SK-N-SH (cell line): Measurements from ENCODE around the gene FNDC4. TPM values are rescaled to one million over a fixed set of nuclear protein-coding genes. Genes with fewer than 3 reads are reported as not detected.

ENCODE experiments used
- CTCF ChIA-PET: fragments of 300-600, 350-600 bp; formaldehyde crosslinking; extraction: SDS; loops from one replicate; lab custom pipeline; 2021; lab: Yijun Ruan, JAX
- POLR2A ChIA-PET: fragments of 350-600 bp; sonication (Branson Sonifier 250); formaldehyde crosslinking; extraction: SDS; loops from one replicate; lab custom pipeline; 2020; ENCODE audit warnings: antibody characterized with exemption, inconsistent platforms; lab: Yijun Ruan, JAX
- DNase-seq: peaks from one replicate; pipeline ENCODE4 v3.0.0; 2012
- H2AFZ ChIP-seq: fragments of 200-600 bp; sonication (generic); 2 replicates; pipeline ENCODE4 v1.8.1; 2016; ENCODE audit warnings: antibody characterized with exemption, mild to moderate bottlenecking, low read depth
- H3F3A ChIP-seq: fragments of 200-600 bp; sonication (generic); replicated peaks from 2 replicates; pipeline ENCODE3; 2016; ENCODE audit warnings: antibody characterized with exemption, mild to moderate bottlenecking; ENCODE audit not compliant: insufficient read depth
- H3K27ac ChIP-seq, 2 experiments: fragments of 200-500 bp in 1 of 2; fragments of 200-600 bp in 1 of 2; sonication (Bioruptor generic) in 1 of 2; sonication (generic), shearing (Covaris generic) in 1 of 2; 2 replicates each; pipeline versions ENCODE4 v1.5.1 to v1.6.1; 2014 to 2016; ENCODE audit warnings: low read depth in 2 of 2, inconsistent platforms in 1 of 2, low read length in 1 of 2, mild to moderate bottlenecking in 1 of 2, mixed read lengths in 1 of 2
- H3K27me3 ChIP-seq: fragments of 200-600 bp; sonication (generic), shearing (Covaris generic); 2 replicates; pipeline ENCODE4 v1.6.1; 2016; ENCODE audit warnings: mixed run types; ENCODE audit not compliant: insufficient read depth
- H3K36me3 ChIP-seq, 2 experiments: fragments of 200-500 bp in 1 of 2; fragments of 200-600 bp in 1 of 2; sonication (Bioruptor generic) in 1 of 2; sonication (generic) in 1 of 2; replicated peaks in 1 of 2; 2 replicates each; pipeline versions ENCODE3 to v1.5.1; 2014 to 2016; ENCODE audit warnings: low read length in 1 of 2, mild to moderate bottlenecking in 1 of 2; ENCODE audit not compliant: insufficient read depth in 2 of 2, control insufficient read depth in 1 of 2
- H3K4me1 ChIP-seq, 2 experiments: fragments of 200-500 bp in 1 of 2; fragments of 200-600 bp in 1 of 2; sonication (Bioruptor generic) in 1 of 2; sonication (generic), shearing (Covaris generic) in 1 of 2; 2 replicates each; pipeline versions ENCODE4 v1.5.1 to v1.6.1; 2014 to 2016; ENCODE audit warnings: low read depth in 1 of 2, low read length in 1 of 2, mixed run types in 1 of 2; ENCODE audit not compliant: insufficient read depth in 2 of 2, control insufficient read depth in 1 of 2
- H3K4me2 ChIP-seq: fragments of 200-600 bp; sonication (generic), shearing (Covaris generic); 2 replicates; pipeline ENCODE4 v1.6.1; 2017; ENCODE audit warnings: mixed run types
- H3K4me3 ChIP-seq, 2 experiments: fragments of 200-500 bp in 1 of 2; fragments of 200-600 bp in 1 of 2; sonication (Bioruptor generic) in 1 of 2; sonication (generic), shearing (Covaris generic) in 1 of 2; 2 replicates each; pipeline versions ENCODE4 v1.5.1 to v1.8.1; 2014 to 2016; ENCODE audit warnings: low read depth in 2 of 2, inconsistent platforms in 1 of 2, low read length in 1 of 2, mild to moderate bottlenecking in 1 of 2, mixed read lengths in 1 of 2, moderate library complexity in 1 of 2
- H3K79me2 ChIP-seq: fragments of 200-600 bp; sonication (generic); 2 replicates; pipeline ENCODE4 v1.8.1; 2017; ENCODE audit warnings: mild to moderate bottlenecking; ENCODE audit not compliant: insufficient read depth
- H3K9ac ChIP-seq: fragments of 200-600 bp; sonication (generic); 2 replicates; pipeline ENCODE4 v1.6.1; 2017; ENCODE audit warnings: mixed run types
- H3K9me2 ChIP-seq: fragments of 200-600 bp; sonication (generic); 2 replicates; pipeline ENCODE4 v1.6.1; 2017; ENCODE audit warnings: mixed run types
- H3K9me3 ChIP-seq: fragments of 200-600 bp; sonication (generic); 2 replicates; pipeline ENCODE4 v1.6.1; 2017; ENCODE audit warnings: mixed run types, mild to moderate bottlenecking, moderate library complexity
- H4K20me1 ChIP-seq: fragments of 200-600 bp; sonication (generic); 2 replicates; pipeline ENCODE4 v1.6.1; 2017; ENCODE audit warnings: mild to moderate bottlenecking, mixed run types; ENCODE audit not compliant: insufficient read depth
- CTCF ChIP-seq: fragments of 200-600 bp; sonication (generic); IDR thresholded peaks from 2 replicates; pipeline ENCODE4 v1.6.1; 2017; ENCODE audit warnings: antibody characterized with exemption, mild to moderate bottlenecking, moderate library complexity
- EZH2phosphoT487 ChIP-seq: fragments of 200-600 bp; sonication (generic); IDR thresholded peaks from 2 replicates; pipeline ENCODE4 v1.6.1; 2017; ENCODE audit warnings: low read depth, mixed run types, mild to moderate bottlenecking, antibody characterized with exemption, moderate library complexity, borderline replicate concordance
- FOSL2 ChIP-seq: IDR thresholded peaks from 2 replicates; pipeline ENCODE4 v1.4.0; 2012; ENCODE audit warnings: low read depth, mild to moderate bottlenecking, moderate library complexity, borderline replicate concordance
- FOXJ3 ChIP-seq: sonication (generic); formaldehyde crosslinking; IDR thresholded peaks from 2 replicates; pipeline ENCODE4 v1.5.1; 2020; ENCODE audit warnings: mild to moderate bottlenecking, missing genetic modification reagents
- FOXM1 ChIP-seq: IDR thresholded peaks from 2 replicates; pipeline ENCODE4 v1.4.0; 2012; ENCODE audit warnings: low read depth, mild to moderate bottlenecking
- JUND ChIP-seq: IDR thresholded peaks from 2 replicates; pipeline ENCODE4 v1.4.0; 2012
- NFIC ChIP-seq: IDR thresholded peaks from 2 replicates; pipeline ENCODE4 v1.4.0; 2012; ENCODE audit warnings: borderline replicate concordance
- NRF1 ChIP-seq: IDR thresholded peaks from 2 replicates; pipeline ENCODE4 v1.6.1; 2012; ENCODE audit warnings: low read depth, mild to moderate bottlenecking, low read length
- POLR2AphosphoS5 ChIP-seq: IDR thresholded peaks from 2 replicates; pipeline ENCODE4 v1.6.1; 2012; ENCODE audit warnings: low read depth, low read length
- RAD21 ChIP-seq: IDR thresholded peaks from 2 replicates; pipeline ENCODE4 v1.6.1; 2012; ENCODE audit warnings: mild to moderate bottlenecking, low read length
- RCOR1 ChIP-seq: fragments of 150-350 bp; IDR thresholded peaks from 2 replicates; pipeline ENCODE4 v1.6.1; 2017; ENCODE audit warnings: antibody characterized with exemption, low read length
- RXRA ChIP-seq: IDR thresholded peaks from 2 replicates; pipeline ENCODE4 v1.4.0; 2012; ENCODE audit warnings: low read depth, mild to moderate bottlenecking, borderline replicate concordance
- SIN3A ChIP-seq: IDR thresholded peaks from 2 replicates; pipeline ENCODE4 v1.6.1; 2012; ENCODE audit warnings: low read depth, mild to moderate bottlenecking, low read length, moderate library complexity, borderline replicate concordance
- SMC3 ChIP-seq: IDR thresholded peaks from 2 replicates; pipeline ENCODE4 v1.6.1; 2012; ENCODE audit warnings: low read depth, low read length, improper control_type of control experiment
- TAF1 ChIP-seq: IDR thresholded peaks from 2 replicates; pipeline ENCODE4 v1.6.1; 2012; ENCODE audit warnings: low read depth, mild to moderate bottlenecking, low read length, moderate library complexity, borderline replicate concordance
- TCF12 ChIP-seq: IDR thresholded peaks from 2 replicates; pipeline ENCODE4 v1.4.0; 2012
- YY1 ChIP-seq: IDR thresholded peaks from 2 replicates; pipeline ENCODE4 v1.4.0; 2012; ENCODE audit warnings: low read depth, mild to moderate bottlenecking
- WGBS: methylation state at CpG from one replicate; pipeline ENCODE4 v1.1.6; 2017; ENCODE audit warnings: low lambda C conversion rate; 5-methylcytosine and 5-hydroxymethylcytosine counted together
- polyA plus RNA-seq, 3 experiments: library from polyadenylated mRNA; depleted of rRNA; stranded (reverse); fragments of >200 nt; gene quantifications; 2 replicates each; pipeline ENCODE4 v1.2.3, GENCODE V29; 2012
- TF ChIP-seq, protein P1 (sequence below): fragments of 150-350 bp; IDR thresholded peaks from 2 replicates; pipeline ENCODE4 v1.6.1; 2017; ENCODE audit warnings: antibody characterized with exemption, low read length, low read depth, borderline replicate concordance

Gene FNDC4
- polyA plus RNA-seq, 1 of the 3 experiments (the other 2 are of a cell fraction), result 27.0 TPM

GRCh38 chr2:27501042-27501441, 6.0 kb upstream of the FNDC4 start:
- H4K20me1 ChIP-seq, result no peaks in the 10 kb centered on the region
- H3K27me3 ChIP-seq, result no peaks in the 10 kb centered on the region
- H2AFZ ChIP-seq, result no peak overlapping the region
- H3K36me3 ChIP-seq, result no peaks in the 10 kb centered on the region
- no peak for TF ChIP-seq TCF12
- TF ChIP-seq NFIC, result no peak
- no peak for TF ChIP-seq YY1
- no peak for TF ChIP-seq JUND
- TF ChIP-seq NRF1, result no peak
- TF ChIP-seq SIN3A, result no peak
- TF ChIP-seq SMC3, result no peak
- TF ChIP-seq RCOR1, result no peak
- no peak for TF ChIP-seq RXRA
- TF ChIP-seq EZH2phosphoT487, result no peak
- no peak for TF ChIP-seq FOSL2
- TF ChIP-seq POLR2AphosphoS5, result no peak
- no peak for TF ChIP-seq CTCF
- no peak for TF ChIP-seq TAF1
- TF ChIP-seq, protein P1, sequence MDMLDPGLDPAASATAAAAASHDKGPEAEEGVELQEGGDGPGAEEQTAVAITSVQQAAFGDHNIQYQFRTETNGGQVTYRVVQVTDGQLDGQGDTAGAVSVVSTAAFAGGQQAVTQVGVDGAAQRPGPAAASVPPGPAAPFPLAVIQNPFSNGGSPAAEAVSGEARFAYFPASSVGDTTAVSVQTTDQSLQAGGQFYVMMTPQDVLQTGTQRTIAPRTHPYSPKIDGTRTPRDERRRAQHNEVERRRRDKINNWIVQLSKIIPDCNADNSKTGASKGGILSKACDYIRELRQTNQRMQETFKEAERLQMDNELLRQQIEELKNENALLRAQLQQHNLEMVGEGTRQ, result no peak
- ChIA-PET CTCF (no interaction called here), POLR2A (no interaction called here)
- no peaks in the 10 kb centered on the region for H3K79me2 ChIP-seq
- no peak overlapping the region for H3K9ac ChIP-seq
- no peaks in the 10 kb centered on the region for H3K9me3 ChIP-seq
- no peak for DNase-seq
- H3K4me1 ChIP-seq, result peaks cover 0 to 2% of the 10 kb centered on the region in 2 experiments; a peak in 1 of 4 replicates
- no peaks in the 10 kb centered on the region for H3F3A ChIP-seq
- no peaks in the 10 kb centered on the region for H3K9me2 ChIP-seq
- no peak overlapping the region for H3K4me2 ChIP-seq
- H3K27ac ChIP-seq, result no peak overlapping the region
- no peak overlapping the region for H3K4me3 ChIP-seq

GRCh38 chr2:27498975-27499374, 4.0 kb upstream of the FNDC4 start:
- no peak overlapping the region for H2AFZ ChIP-seq
- H3K9me3 ChIP-seq, result no peaks in the 10 kb centered on the region
- H3K27me3 ChIP-seq, result no peaks in the 10 kb centered on the region
- POLR2A ChIA-PET, result no interaction called here
- H3K4me3 ChIP-seq, result no peak overlapping the region
- WGBS, result 77% methylated on average over 3 of the region's 3 CpGs
- no peaks in the 10 kb centered on the region for H4K20me1 ChIP-seq
- H3K4me2 ChIP-seq, result no peak overlapping the region
- peaks cover 5 to 9% of the 10 kb centered on the region in 2 experiments for H3K4me1 ChIP-seq
- H3F3A ChIP-seq, result no peaks in the 10 kb centered on the region
- DNase-seq, result no peak
- TF ChIP-seq FOXM1 (no peak), FOXJ3 (CRISPR knock-in tag) (no peak), JUND (no peak), RAD21 (no peak)
- CTCF ChIA-PET, result no interaction called here
- H3K9me2 ChIP-seq, result no peaks in the 10 kb centered on the region
- H3K27ac ChIP-seq, result no peak overlapping the region
- H3K79me2 ChIP-seq, result no peaks in the 10 kb centered on the region
- H3K36me3 ChIP-seq, result no peaks in the 10 kb centered on the region
- H3K9ac ChIP-seq, result no peak overlapping the region
